Measurements from ENCODE around the gene RAD21L1.
A peak's percentile ranks its signal among the peaks of the same experiment; 100 is the strongest.
"Not testable (repeated sequence)": the region's sequence is repeated elsewhere in the genome, so short reads cannot be mapped to it uniquely, and the experiment has no call there.

Gene RAD21L1

GRCh38 chr20:1210501-1210900 lies 15.3 kb upstream of the RAD21L1 start:
- DNase-seq (ENCODE audit: low read depth in 2 of 2) = peak in 1 of 2 donors; percentile 49
- TF ChIP-seq CTCF (IDR thresholded peaks at IDR 0.05; ENCODE audit: low read depth, low read length) = no peak

GRCh38 chr20:1212023-1212422 lies 13.8 kb upstream of the RAD21L1 start:
- no peak overlapping the region for H3K4me3 ChIP-seq (replicated peaks in 1 of 2; ENCODE audit: low read depth in 2 of 2, low read length in 2 of 2)
- TF ChIP-seq CTCF (IDR thresholded peaks at IDR 0.05; ENCODE audit: low read depth, low read length) = no peak
- no peak for DNase-seq (ENCODE audit: low read depth in 2 of 2)

More at GRCh38 chr20:1210501-1210900, 15.3 kb upstream of the RAD21L1 start:
- H3K4me3 ChIP-seq (replicated peaks in 1 of 2; ENCODE audit: low read depth in 2 of 2, low read length in 2 of 2) = no peak overlapping the region

- no peak overlapping the region for H3K4me3 ChIP-seq (replicated peaks in 1 of 2; ENCODE audit: low read depth in 2 of 2, low read length in 2 of 2)
- peak; percentile 85 for TF ChIP-seq CTCF (IDR thresholded peaks at IDR 0.05; ENCODE audit: low read depth, low read length)
- peak; percentile 75 to 83 for DNase-seq (ENCODE audit: low read depth in 2 of 2)
Measured at GRCh38 chr20:1212607-1213396, 13.0 kb upstream of the RAD21L1 start.

GRCh38 chr20:1214838-1215261 lies 11.0 kb upstream of the RAD21L1 start:
- no peak overlapping the region for H3K4me3 ChIP-seq (replicated peaks in 1 of 2; ENCODE audit: low read depth in 2 of 2, low read length in 2 of 2)
- no peak for DNase-seq (ENCODE audit: low read depth in 2 of 2)
- no peak for TF ChIP-seq CTCF (IDR thresholded peaks at IDR 0.05; ENCODE audit: low read depth, low read length)

- no peak for TF ChIP-seq CTCF (IDR thresholded peaks at IDR 0.05; ENCODE audit: low read depth, low read length)
- H3K4me3 ChIP-seq (replicated peaks in 1 of 2; ENCODE audit: low read depth in 2 of 2, low read length in 2 of 2) = no peak overlapping the region
- no peak for DNase-seq (ENCODE audit: low read depth in 2 of 2)
Measured at GRCh38 chr20:1215386-1216170, 10.3 kb upstream of the RAD21L1 start.

- H3K4me3 ChIP-seq (replicated peaks in 1 of 2; ENCODE audit: low read depth in 2 of 2, low read length in 2 of 2) = not testable (repeated sequence)
Measured at GRCh38 chr20:1216527-1217427, 9.1 kb upstream of the RAD21L1 start.

GRCh38 chr20:1222750-1223149 lies 3.1 kb upstream of the RAD21L1 start:
- H3K4me3 ChIP-seq (replicated peaks in 1 of 2; ENCODE audit: low read depth in 2 of 2, low read length in 2 of 2) = not testable (repeated sequence)
- peak in 1 of 2 donors; percentile 10 for DNase-seq (ENCODE audit: low read depth in 2 of 2)

More at GRCh38 chr20:1216527-1217427, 9.1 kb upstream of the RAD21L1 start:
- not testable (repeated sequence) for DNase-seq (ENCODE audit: low read depth in 2 of 2)
